ENCODE measurements around the gene TBL1XR1.

Gene TBL1XR1

GRCh38 chr3:177109688-177110330 is 87.5 kb downstream of the TBL1XR1 start:
- DNase-seq (ENCODE audit: low read depth), result no peak
- no peak for TF ChIP-seq CTCF (IDR thresholded peaks at IDR 0.05; ENCODE audit: low read length, missing control alignments)
- H3K4me3 ChIP-seq (replicated peaks; ENCODE audit: low read depth, low read length), result no peak overlapping the region

GRCh38 chr3:177108648-177109047 is 88.6 kb downstream of the TBL1XR1 start:
- no peak for TF ChIP-seq CTCF (IDR thresholded peaks at IDR 0.05; ENCODE audit: low read length, missing control alignments)

GRCh38 chr3:177107461-177108239 is 89.6 kb downstream of the TBL1XR1 start:
- DNase-seq (ENCODE audit: low read depth), result no peak
- H3K4me3 ChIP-seq (replicated peaks; ENCODE audit: low read depth, low read length), result no peak overlapping the region
- no peak for TF ChIP-seq CTCF (IDR thresholded peaks at IDR 0.05; ENCODE audit: low read length, missing control alignments)

More at GRCh38 chr3:177108648-177109047, 88.6 kb downstream of the TBL1XR1 start:
- DNase-seq (ENCODE audit: low read depth), result no peak
- H3K4me3 ChIP-seq (replicated peaks; ENCODE audit: low read depth, low read length), result no peak overlapping the region

GRCh38 chr3:177106594-177106993 is 90.7 kb downstream of the TBL1XR1 start:
- no peak for DNase-seq (ENCODE audit: low read depth)
- no peak overlapping the region for H3K4me3 ChIP-seq (replicated peaks; ENCODE audit: low read depth, low read length)
- no peak for TF ChIP-seq CTCF (IDR thresholded peaks at IDR 0.05; ENCODE audit: low read length, missing control alignments)

GRCh38 chr3:177106184-177106583 is 91.1 kb downstream of the TBL1XR1 start:
- H3K4me3 ChIP-seq (replicated peaks; ENCODE audit: low read depth, low read length), result no peak overlapping the region
- TF ChIP-seq CTCF (IDR thresholded peaks at IDR 0.05; ENCODE audit: low read length, missing control alignments), result no peak
- no peak for DNase-seq (ENCODE audit: low read depth)

- no peak for DNase-seq (ENCODE audit: low read depth)
- no peak for TF ChIP-seq CTCF (IDR thresholded peaks at IDR 0.05; ENCODE audit: low read length, missing control alignments)
- H3K4me3 ChIP-seq (replicated peaks; ENCODE audit: low read depth, low read length), result no peak overlapping the region
These were observed 91.7 kb downstream of the TBL1XR1 start for GRCh38 chr3:177105623-177106022.

Data from fibroblast of pulmonary artery (primary cell).